Jurkat, Clone E6-1 (cell line): ENCODE measurements around the gene FXYD7.
A peak's percentile ranks its signal among the peaks of the same experiment; 100 is the strongest.
"Not testable (repeated sequence)": the region's sequence is repeated elsewhere in the genome, so short reads cannot be mapped to it uniquely, and the experiment has no call there.

ENCODE experiments used
- DNase-seq: peaks from one replicate; pipeline ENCODE4 v3.0.0-alpha.2; 2011; ENCODE audit warnings: low read depth, low spot score
- H3K4me3 ChIP-seq: 2 replicates; pipeline ENCODE4 v1.5.1; 2011; ENCODE audit warnings: mild to moderate bottlenecking, low read length, control low read depth, moderate library complexity

FXYD7 gene

GRCh38 chr19:35124098-35125060, 18.7 kb upstream of the FXYD7 start:
- peak overlapping the region; percentile 68 for H3K4me3 ChIP-seq
- DNase-seq, result peak; percentile 65

- peak overlapping the region; percentile 68; the same call in 1 of the 2 replicates for H3K4me3 ChIP-seq
- no peak for DNase-seq
Measured at GRCh38 chr19:35125270-35125717, 17.8 kb upstream of the FXYD7 start.

GRCh38 chr19:35125749-35126623, 17.1 kb upstream of the FXYD7 start:
- H3K4me3 ChIP-seq, result no peak overlapping the region
- DNase-seq, result no peak

GRCh38 chr19:35126624-35126959, 16.5 kb upstream of the FXYD7 start:
- H3K4me3 ChIP-seq, result no peak overlapping the region
- no peak for DNase-seq

- H3K4me3 ChIP-seq, result no peak overlapping the region
- DNase-seq, result no peak
Measured at GRCh38 chr19:35127871-35128270, 15.2 kb upstream of the FXYD7 start.

- no peak for DNase-seq
Measured at GRCh38 chr19:35128398-35129057, 14.5 kb upstream of the FXYD7 start.

DNA sequence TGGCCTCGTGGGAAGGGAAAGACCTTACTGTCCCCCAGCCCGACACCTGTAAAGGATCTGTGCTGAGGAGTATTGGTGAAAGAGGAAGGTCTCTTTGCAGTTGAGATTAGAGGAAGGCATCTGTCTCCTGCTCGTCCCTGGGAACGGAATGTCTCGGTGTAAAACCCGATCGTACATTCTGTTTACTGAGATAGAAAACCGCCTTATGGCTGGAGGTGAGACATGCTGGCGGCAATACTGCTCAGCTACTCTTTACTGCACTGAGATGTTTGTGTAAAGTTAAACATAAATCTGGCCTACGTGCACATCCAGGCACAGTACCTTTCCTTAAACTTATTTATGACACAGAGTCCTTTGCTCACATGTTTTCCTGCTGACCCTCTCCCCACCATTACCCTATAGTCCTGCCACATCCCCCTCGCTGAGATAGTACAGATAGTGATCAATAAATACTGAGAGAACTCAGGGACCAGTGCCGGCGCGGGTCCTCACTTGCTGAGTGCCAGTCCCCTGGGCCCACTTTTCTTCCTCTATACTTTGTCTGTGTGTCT, 13.3 kb upstream of the FXYD7 start:
- not testable (repeated sequence) for H3K4me3 ChIP-seq, DNase-seq

More at GRCh38 chr19:35128398-35129057, 14.5 kb upstream of the FXYD7 start:
- no peak overlapping the region for H3K4me3 ChIP-seq

DNA sequence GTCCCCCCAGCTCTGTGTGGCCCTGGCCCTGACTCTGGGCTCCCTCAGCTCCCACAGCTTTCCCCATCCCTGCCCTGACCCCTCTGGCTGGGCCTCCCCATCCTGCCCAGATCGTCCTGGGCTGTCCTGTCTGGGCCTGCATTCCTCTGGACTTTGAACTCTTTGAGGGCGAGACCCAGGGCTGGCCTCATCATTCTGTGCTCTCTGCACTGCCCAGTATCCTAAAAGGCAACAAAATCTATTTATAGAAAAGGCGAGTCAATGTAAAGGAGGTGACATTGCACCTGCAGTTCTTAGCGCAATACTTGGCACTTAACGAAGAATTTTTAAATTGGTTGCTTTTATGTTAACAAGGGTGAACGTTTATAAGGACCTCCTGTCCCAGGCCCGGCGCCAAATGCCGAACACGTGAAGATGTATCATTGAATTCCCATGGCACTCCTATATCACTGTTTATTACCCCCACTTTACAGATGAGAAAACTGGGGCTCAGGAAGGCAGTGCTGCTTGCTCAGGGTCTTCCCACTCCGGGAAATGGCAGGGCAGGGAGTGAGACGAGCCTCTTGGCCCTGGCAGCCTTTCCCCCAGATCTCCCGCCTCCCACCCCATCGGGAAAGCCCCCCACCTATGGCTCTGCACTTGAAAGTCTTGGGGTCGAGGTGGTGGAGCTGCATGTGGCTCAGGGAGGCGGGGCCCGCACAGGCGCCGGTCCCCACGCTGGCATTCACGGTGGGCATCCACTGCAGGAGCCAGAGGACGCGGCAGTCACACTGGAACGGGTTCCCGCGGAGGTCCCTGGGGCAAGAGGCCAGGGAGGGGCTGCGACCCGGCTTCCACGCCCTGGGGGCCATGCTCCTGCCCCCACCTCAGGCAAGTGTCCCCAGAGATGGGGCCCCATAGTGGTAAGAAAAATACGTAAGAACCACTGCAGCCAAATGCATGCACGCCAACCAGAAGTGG, 12.0 kb upstream of the FXYD7 start:
- H3K4me3 ChIP-seq, result no peak overlapping the region
- no peak for DNase-seq

DNA sequence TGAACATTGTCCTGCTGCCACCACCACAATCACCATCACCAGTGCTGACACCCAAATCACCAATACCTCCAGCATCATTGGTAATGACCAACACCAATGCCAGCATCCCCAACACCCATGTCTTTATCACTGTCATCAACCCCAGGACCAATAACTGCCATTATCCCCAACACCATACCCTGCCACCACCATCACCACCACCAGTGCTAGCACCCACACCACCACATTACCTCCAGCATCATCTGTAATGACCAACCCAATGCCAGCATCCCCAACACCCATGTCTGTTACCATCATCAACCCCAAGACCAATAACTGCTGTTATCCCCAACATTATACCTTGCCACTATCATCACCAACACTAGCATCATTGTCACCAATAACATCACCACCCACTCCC, 10.8 kb upstream of the FXYD7 start:
- H3K4me3 ChIP-seq, result no peak overlapping the region
- no peak for DNase-seq

GRCh38 chr19:35133826-35134225, 9.2 kb upstream of the FXYD7 start:
- no peak overlapping the region for H3K4me3 ChIP-seq
- no peak for DNase-seq

DNA sequence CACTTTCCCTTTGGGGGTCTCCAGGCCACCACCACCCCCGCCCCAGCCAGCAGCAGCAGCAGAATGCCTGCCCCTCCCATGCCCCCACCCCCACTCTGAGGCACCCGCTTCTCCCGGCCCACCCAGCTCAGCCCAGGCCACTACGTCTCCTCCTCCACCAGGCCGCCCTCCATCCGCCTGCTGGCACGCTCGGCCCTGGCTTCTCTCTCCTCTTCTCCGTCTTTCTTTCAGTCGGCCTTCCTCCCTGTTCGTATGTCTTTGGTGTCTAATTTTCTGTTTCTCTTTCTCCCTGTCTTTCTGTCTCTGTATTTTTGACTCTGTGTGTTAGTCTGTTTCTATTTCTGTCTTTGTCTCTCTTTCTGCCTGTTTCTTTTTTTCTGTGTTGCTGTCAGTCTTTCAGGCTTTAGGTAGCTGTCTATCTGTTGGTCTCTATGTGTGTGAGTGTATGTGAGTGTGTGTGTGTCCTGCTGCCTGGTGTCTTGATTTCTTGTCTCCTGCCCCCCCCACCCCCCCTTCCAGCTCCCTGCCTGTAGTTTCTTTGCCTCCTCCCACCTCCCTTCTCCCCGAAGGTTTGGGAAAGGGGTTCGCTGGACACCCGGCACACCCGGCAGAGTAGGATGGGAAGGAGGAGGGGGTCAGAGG, 8.3 kb upstream of the FXYD7 start, which contains the start of gene LGI4:
Gene LGI4, minus strand, starts transcription at position 459 of the 642 bp plus-strand sequence. Its CDS starts 379 bp downstream, at position 80.
- no peak within 1 kb of the TSS for H3K4me3 ChIP-seq

DNA sequence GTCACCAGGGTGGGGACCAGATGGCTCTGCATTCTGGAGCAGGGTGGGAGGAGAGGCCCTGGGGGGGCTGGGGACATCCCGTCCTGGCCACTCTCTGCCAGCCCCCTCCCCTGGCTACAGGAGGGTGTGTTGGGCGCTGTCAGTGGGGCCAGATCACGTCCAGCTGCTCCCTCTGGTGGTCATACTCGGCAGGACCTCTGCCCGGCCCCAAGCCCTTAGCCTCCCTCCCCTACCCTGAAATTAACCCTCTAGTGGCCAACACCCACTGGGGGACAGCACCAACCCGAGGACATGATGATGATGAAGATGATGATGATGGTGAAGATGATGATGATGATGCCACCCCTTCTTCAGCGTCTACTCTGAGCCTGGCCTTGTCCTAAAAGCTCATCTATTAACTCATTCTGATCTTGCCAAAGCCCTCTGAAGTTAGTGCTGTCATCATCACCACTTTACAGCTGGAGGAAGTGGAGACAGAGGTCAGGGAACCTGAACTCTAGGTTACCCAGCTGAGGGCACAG, 7.6 kb upstream of the FXYD7 start:
- H3K4me3 ChIP-seq, result no peak overlapping the region
- DNase-seq, result peak; percentile 41

More for the DNA sequence above, 8.3 kb upstream of the FXYD7 start, which contains the start of gene LGI4:
- no peak for DNase-seq

DNA sequence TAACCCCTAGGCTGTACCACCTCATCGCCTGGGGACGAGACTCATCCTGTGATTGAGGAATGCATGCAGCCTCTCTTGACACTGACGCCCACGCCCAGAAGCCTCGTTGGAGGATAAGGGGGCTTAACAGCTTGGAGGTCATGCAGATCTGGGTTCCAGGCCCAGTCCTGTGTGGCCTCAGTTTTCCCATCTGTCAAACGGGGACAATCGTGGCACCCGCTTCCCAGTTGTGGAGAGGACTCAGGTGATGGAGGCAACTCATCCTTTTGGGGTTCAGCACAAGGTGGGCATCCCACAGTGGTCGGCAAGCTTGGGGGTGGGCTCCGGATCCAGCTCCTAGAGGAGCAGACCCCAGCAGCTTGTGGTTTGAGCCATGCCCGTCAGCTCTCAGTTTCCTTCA, 6.8 kb upstream of the FXYD7 start:
- no peak overlapping the region for H3K4me3 ChIP-seq
- no peak for DNase-seq

- no peak for DNase-seq
- no peak overlapping the region for H3K4me3 ChIP-seq
Measured at GRCh38 chr19:35136977-35137702, 5.9 kb upstream of the FXYD7 start.

DNA sequence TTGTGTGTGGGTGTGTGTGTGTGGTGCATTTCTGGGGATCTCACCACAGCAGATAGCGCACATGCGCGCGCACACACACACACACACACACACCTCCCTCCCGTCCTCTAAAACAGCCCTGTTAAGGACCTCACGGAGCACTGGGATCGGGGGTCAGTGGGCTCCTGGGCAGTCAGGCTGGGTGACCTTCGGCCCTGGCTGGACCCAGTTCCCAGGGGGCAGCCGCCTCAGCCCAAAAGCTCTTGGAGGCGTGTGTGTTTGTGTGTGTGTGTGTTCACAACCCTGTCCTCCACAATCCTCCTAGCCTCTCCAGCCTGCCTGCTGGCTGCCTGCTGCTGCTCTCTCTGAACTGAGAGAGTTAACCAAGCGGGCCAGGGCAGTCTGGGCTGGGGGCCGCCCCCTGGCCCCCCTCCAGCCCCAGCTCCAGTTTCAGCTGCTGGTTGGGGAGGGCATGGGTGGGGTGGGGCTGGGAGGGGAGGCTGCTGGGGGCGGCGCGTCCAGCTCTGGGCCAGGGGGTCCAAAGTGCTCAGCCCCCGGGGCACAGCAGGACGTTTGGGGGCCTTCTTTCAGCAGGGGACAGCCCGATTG, 4.7 kb upstream of the FXYD7 start, which contains the start of gene FXYD1:
Gene FXYD1, plus strand, starts transcription at position 520 of the 588 bp plus-strand sequence. CDS start 1,256 bp downstream, outside the sequence.
- no peak within 1 kb of the TSS for H3K4me3 ChIP-seq
- DNase-seq, result no peak
